HG02571 (cell line): ENCODE data around the gene THSD4.
"Not testable (repeated sequence)": the region's sequence is repeated elsewhere in the genome, so short reads cannot be mapped to it uniquely, and the experiment has no call there.

ENCODE experiments used
- ATAC-seq: cut with Tn5 transposase; IDR thresholded peaks from one replicate; pipeline ENCODE4 v1.9.1; 2021; ENCODE audit warnings: mild to moderate bottlenecking, moderate library complexity; ENCODE audit not compliant: unreplicated experiment

Gene THSD4

GRCh38 chr15:71401728-71402127 is 286.5 kb downstream of the THSD4 start:
- ATAC-seq, result not testable (repeated sequence)

- no peak for ATAC-seq
Observed at GRCh38 chr15:71409541-71409940, 294.3 kb downstream of the THSD4 start.

DNA sequence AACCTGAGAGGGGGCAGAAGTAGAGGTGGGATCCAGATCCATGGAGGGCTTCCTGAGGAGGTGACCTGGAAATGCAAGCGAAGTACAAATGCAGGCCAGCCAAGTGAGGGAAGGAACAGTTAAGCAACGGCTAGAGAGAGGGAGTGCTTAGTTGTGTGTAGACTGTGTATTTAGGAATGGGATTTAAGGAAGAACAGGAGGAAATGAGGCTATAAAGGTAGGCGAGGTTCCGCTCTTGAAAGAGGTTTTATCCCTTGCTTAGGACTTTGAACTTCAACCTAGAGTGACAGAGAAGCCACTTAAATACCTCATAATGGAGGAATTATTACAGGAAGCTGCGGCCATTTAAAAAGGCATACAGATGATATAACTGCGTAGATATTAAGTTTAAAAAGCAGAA is 295.1 kb downstream of the THSD4 start:
- ATAC-seq, result no peak

- no peak for ATAC-seq
Observed at GRCh38 chr15:71411538-71412482, 296.5 kb downstream of the THSD4 start.

GRCh38 chr15:71413419-71413818 is 298.1 kb downstream of the THSD4 start:
- no peak for ATAC-seq

- no peak for ATAC-seq
Observed at GRCh38 chr15:71414853-71415252, 299.6 kb downstream of the THSD4 start.

GRCh38 chr15:71422530-71423259 is 307.4 kb downstream of the THSD4 start:
- no peak for ATAC-seq

GRCh38 chr15:71424765-71425164 is 309.5 kb downstream of the THSD4 start:
- ATAC-seq, result no peak

DNA sequence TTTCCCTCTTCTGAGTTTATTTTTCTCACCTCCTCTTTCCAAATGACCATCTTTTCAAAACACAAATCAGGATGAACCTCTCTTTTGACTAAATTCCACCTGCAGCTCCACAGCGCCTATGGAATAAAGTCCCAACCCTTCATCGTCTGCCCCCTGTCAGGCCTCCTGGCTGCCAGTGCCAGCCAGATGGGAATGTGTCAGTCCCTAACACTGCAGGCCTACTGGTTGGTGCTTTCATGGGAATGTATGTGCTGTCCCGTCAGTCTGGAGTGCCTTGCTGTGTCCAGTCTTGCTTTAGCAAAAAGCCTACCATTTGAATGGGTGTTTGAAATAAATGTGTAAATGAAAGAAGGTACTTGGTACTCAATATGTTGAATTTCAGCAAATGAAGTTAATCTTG is 310.1 kb downstream of the THSD4 start:
- no peak for ATAC-seq

DNA sequence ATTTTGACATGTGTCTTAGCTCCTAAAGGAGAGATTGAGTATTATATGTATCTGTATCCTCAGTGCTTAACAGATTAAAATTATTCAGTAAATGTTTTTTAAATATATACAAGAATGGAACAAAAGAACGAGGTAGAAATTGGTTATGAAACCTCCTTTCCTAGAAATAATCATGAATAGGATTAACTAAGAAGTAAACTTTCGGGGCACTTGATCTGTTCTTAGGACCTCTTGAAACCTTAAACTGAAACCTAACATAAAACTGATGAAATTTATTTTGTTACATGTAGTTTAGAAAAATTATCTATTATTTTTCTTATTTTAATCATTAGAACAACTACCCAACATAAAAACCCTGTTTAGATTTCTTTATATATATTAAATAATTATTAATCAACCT is 311.5 kb downstream of the THSD4 start:
- no peak for ATAC-seq

DNA sequence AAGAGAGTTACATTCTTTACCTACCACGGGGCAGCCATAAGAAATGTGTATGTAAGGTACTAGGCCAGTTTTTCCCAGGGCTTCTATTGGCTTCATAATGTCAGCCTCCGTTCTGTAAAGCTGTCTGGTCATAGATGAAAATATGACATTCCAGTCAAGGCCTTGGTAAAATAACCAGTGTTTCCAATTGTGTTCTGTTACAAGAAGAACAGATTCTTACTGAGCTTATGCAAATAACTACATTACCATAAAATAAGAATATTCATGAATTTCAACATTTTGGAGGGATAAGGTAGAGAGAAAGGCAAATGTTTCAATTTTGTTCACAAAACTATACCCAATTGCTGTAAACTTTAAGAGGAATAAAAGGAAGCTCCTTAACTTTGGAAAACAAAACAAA is 315.5 kb downstream of the THSD4 start:
- ATAC-seq, result no peak

GRCh38 chr15:71431343-71432336 is 316.4 kb downstream of the THSD4 start:
- ATAC-seq, result no peak

GRCh38 chr15:71433402-71433801 is 318.1 kb downstream of the THSD4 start:
- ATAC-seq, result no peak

GRCh38 chr15:71434774-71435173 is 319.5 kb downstream of the THSD4 start:
- ATAC-seq, result no peak

GRCh38 chr15:71435552-71435951 is 320.3 kb downstream of the THSD4 start:
- ATAC-seq, result no peak

GRCh38 chr15:71436854-71437253 is 321.6 kb downstream of the THSD4 start:
- no peak for ATAC-seq

DNA sequence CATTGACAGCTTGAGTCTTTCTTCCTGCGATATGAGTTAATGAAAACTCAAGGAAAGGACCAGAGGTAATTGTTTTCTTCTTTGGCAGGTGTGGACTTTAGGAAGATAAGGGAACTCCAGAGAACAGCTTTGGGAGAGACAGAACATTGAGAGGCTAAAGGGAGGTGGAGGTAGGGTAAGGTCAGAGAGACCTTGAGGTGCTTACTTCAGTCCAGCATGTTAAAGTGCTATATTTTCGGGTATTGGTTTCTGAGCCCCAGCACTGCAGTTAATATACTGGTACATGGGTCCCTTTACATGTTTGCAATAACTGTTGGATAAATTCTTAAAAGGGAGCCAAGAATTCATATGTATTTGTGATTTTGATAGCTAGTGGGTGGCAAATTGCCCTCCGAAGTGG is 322.1 kb downstream of the THSD4 start:
- ATAC-seq, result no peak

- no peak for ATAC-seq
Observed at GRCh38 chr15:71437919-71438318, 322.6 kb downstream of the THSD4 start.

GRCh38 chr15:71439478-71439877 is 324.2 kb downstream of the THSD4 start:
- not testable (repeated sequence) for ATAC-seq

GRCh38 chr15:71440489-71441110 is 325.3 kb downstream of the THSD4 start:
- no peak for ATAC-seq
